Adrenal gland (tissue), 5 donors: Measurements from ENCODE around the gene EFHC1.

ENCODE experiments used
- POLR2A ChIP-seq, 2 donors: fragments of 450-650 bp; IDR thresholded peaks; one replicate each; pipeline ENCODE4 v1.6.1; 2017; ENCODE audit warnings: antibody characterized with exemption in 2 of 2, mild to moderate bottlenecking in 2 of 2, moderate library complexity in 1 of 2
- TF ChIP-seq, protein P1 (sequence below), 6 experiments: fragments of 450-650 bp in 4 of 6; fragments of 200-600 bp in 2 of 6; sonication (generic) in 1 of 6; IDR thresholded peaks; 1 replicate in 5 of 6; 2 replicates in 1 of 6; pipeline versions ENCODE4 v1.5.1 to v1.8.0; 2016 to 2021; ENCODE audit warnings: antibody characterized with exemption in 6 of 6, mild to moderate bottlenecking in 2 of 6, moderate library complexity in 1 of 6
- donor health status: DM: no; HTN: no; CAD: no.

DNA sequence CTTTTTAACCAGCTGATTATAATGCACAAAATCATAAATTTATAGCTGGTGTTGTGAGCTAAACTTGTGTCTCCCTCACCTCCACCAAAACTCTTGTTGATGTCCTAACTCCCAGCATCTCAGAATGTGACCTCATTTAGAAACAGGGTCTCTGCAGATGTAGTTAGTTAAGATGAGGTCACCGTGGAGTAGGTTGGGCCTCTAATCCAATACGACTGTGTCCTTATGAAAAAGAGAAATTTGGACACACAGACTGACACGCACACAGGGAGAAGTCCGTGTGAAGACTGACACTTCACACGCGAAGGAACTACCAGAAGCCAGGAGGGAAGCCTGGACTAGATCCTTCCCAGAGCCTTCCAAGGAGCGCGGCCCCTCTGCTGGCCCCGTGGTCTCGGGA is 110.2 kb downstream of the EFHC1 start:
- TF ChIP-seq, protein P1, sequence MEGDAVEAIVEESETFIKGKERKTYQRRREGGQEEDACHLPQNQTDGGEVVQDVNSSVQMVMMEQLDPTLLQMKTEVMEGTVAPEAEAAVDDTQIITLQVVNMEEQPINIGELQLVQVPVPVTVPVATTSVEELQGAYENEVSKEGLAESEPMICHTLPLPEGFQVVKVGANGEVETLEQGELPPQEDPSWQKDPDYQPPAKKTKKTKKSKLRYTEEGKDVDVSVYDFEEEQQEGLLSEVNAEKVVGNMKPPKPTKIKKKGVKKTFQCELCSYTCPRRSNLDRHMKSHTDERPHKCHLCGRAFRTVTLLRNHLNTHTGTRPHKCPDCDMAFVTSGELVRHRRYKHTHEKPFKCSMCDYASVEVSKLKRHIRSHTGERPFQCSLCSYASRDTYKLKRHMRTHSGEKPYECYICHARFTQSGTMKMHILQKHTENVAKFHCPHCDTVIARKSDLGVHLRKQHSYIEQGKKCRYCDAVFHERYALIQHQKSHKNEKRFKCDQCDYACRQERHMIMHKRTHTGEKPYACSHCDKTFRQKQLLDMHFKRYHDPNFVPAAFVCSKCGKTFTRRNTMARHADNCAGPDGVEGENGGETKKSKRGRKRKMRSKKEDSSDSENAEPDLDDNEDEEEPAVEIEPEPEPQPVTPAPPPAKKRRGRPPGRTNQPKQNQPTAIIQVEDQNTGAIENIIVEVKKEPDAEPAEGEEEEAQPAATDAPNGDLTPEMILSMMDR (IDR thresholded peaks at IDR 0.05), result no peak
- TF ChIP-seq POLR2A (IDR thresholded peaks at IDR 0.05), result no peak
